Memory B cell (primary cell): ENCODE data around the gene CRYAB.
"Not testable (repeated sequence)": the region's sequence is repeated elsewhere in the genome, so short reads cannot be mapped to it uniquely, and the experiment has no call there.

Experiments
- ATAC-seq: fragments of 150-1000 bp; cut with Tn5 transposase; 2 replicates; pipeline ENCODE4 v1.10.0; 2021; ENCODE audit warnings: low read depth, mild to moderate bottlenecking, moderate library complexity
- DNase-seq, 2 donors: peaks; one replicate each; pipeline ENCODE4 v3.0.0; 2022; ENCODE audit warnings: low spot score in 2 of 2
- H3K27ac Mint-ChIP-seq: one replicate; pipeline ENCODE4 v1.8.0; 2022; ENCODE audit warnings: mild to moderate bottlenecking, moderate library complexity, mixed read lengths
- H3K27me3 Mint-ChIP-seq: one replicate; pipeline ENCODE4 v1.8.0; 2022; ENCODE audit warnings: mixed read lengths
- H3K36me3 Mint-ChIP-seq: one replicate; pipeline ENCODE4 v1.8.0; 2022; ENCODE audit warnings: mild to moderate bottlenecking, mixed read lengths
- H3K4me1 Mint-ChIP-seq: one replicate; pipeline ENCODE4 v1.8.0; 2022; ENCODE audit warnings: mixed read lengths
- H3K4me3 Mint-ChIP-seq: one replicate; pipeline ENCODE4 v1.8.0; 2022; ENCODE audit warnings: mild to moderate bottlenecking, moderate library complexity, mixed read lengths
- H3K9me3 Mint-ChIP-seq: one replicate; pipeline ENCODE4 v1.8.0; 2022; ENCODE audit warnings: mixed read lengths

The CRYAB gene

DNA sequence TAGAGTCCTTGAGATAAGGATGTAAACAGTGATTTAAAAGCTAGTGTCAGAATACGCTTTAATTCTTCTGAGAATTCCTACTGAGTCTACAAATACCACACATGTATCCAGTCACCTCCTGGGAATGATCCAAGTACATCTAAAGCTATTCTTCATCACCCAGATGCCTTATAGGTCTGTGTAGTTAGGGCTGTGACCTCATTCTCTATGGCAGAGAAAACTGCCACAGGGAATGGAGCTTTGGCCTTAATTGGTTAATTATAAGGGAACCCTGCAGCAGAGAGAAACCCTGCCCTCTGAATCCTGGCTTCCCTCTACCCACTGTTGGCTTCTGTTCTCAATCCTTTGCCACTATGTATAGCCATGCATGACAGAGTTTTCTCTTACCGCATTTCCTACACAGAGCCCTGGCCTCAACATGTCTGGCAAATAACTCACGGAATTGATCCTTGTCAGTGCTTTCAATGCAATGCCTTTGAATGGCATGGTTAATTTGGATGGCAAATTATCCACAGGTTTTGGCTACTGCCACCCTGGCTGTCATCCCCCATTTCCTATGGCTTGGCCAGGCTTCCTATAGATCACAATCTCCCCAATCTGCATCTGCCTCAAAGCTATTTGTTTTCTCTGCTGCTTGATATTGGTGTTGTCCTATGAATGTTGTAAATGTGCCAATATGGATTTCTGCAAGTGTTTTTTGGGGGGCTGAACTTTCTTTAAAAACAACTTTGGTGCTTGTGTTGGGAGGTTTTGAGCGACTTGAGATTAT is 28.4 kb upstream of the CRYAB start:
- DNase-seq = no peak

DNA sequence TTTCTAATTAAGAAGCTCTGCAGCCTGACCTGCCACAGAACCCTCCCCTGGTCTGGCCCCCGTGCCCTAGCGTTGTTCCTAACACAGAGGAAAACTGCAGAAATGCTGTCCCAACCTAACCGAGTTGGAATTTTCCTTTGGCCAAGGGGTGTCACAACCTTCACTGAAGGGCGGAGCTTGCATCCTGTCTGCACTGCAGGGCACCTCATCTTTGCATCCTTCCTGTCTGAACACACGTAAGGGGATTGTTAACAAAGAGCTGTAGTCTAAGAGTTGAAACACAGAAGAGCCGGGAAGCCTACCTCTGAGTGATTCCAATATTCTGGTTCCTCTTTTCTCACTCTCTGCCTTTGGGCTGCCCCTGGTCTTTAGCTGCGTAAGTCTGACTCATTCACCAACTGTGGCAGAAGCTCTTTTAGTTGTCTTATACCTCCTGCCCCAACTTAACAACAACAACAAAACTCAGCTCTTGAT is 27.2 kb upstream of the CRYAB start:
- Mint-ChIP-seq H3K27me3 (peaks cover 1% of the 10 kb centered on the region), H3K4me3 (peak overlapping the region; percentile 12), H3K27ac (peak overlapping the region; percentile 15), H3K36me3 (no peaks in the 10 kb centered on the region), H3K4me1 (peaks cover 19% of the 10 kb centered on the region), H3K9me3 (no peaks in the 10 kb centered on the region)
- ATAC-seq (peak; percentile 88), DNase-seq (peak in 1 of 2 donors; percentile 27)

More for the DNA sequence above, 28.4 kb upstream of the CRYAB start:
- no peak overlapping the region for H3K27ac Mint-ChIP-seq
- no peak overlapping the region for H3K4me3 Mint-ChIP-seq
- no peak for ATAC-seq
- H3K4me1 Mint-ChIP-seq = peaks cover 19% of the 10 kb centered on the region
- H3K27me3 Mint-ChIP-seq = peaks cover 1% of the 10 kb centered on the region
- no peaks in the 10 kb centered on the region for H3K36me3 Mint-ChIP-seq
- H3K9me3 Mint-ChIP-seq = no peaks in the 10 kb centered on the region

DNA sequence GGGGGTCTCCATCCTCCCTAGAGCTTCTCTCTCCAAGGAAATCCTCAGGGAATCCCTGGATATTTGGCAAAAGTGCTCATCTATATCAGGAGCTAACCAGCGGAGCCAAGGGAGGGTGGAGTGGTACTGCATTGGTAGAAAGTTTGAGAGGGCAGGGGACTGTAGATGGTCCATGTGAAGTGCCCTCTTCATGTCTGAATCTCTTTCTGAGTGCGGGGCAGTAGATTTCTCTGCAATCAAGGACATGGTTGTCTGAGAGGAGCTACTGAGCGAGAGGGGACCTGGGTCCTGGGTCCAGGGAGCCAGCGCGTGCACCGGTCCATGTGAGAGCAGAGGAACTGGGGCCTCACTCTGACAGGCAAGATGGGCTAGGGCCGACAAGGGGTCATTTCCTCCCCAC is 26.3 kb upstream of the CRYAB start:
- no peak for ATAC-seq

DNA sequence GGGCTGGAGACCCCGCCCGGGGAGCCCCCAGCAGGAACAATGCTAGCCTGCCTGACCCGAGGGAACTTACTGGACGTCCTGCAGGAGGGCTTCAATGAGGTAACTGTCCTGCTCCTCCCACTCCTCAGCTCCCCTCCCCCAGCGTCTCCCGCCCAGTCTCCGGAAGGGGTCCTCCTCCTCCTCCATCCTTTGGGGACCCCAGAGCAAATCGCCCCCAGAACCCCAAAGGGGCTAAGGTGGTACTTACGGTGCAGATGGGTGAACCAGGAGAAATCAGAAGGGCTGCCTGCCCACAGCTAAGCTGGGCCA is 25.8 kb upstream of the CRYAB start:
- no peak for DNase-seq

More for the DNA sequence above, 26.3 kb upstream of the CRYAB start:
- no peak overlapping the region for H3K27ac Mint-ChIP-seq
- peaks cover 19% of the 10 kb centered on the region for H3K4me1 Mint-ChIP-seq
- H3K4me3 Mint-ChIP-seq = peak overlapping the region; percentile 80
- no peaks in the 10 kb centered on the region for H3K9me3 Mint-ChIP-seq
- peaks cover 1% of the 10 kb centered on the region for H3K27me3 Mint-ChIP-seq
- H3K36me3 Mint-ChIP-seq = no peaks in the 10 kb centered on the region
- DNase-seq = no peak

DNA sequence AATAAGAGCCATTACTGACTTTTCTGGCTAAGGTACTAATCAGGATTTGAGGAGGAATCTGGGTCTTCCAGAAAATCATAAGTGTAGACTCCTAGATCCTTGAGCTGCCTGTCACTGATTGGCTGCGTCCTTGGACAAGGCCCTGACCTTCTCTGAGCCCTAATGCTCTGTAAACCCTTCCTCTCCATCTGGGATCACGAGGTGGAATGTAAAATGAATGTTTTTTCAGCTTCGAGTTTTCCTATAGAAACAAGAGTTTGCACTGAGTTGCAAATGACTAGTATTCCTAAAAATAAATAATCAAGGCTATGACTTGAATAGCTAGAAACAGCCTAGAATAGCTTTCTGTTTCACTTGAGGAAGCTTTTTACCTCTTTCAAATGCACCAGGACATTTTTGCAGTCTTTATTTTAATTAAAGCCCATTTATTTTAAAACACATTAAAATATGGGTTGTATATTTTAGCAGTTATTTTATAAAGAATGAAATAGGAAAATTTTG is 24.5 kb upstream of the CRYAB start:
- ATAC-seq (no peak), DNase-seq (no peak)
- Mint-ChIP-seq H3K27ac (no peak overlapping the region), H3K9me3 (no peaks in the 10 kb centered on the region), H3K36me3 (no peaks in the 10 kb centered on the region), H3K4me3 (peak overlapping the region; percentile 89), H3K4me1 (peaks cover 22% of the 10 kb centered on the region), H3K27me3 (peaks cover 4% of the 10 kb centered on the region)

More for the DNA sequence above, 25.8 kb upstream of the CRYAB start:
- peaks cover 4% of the 10 kb centered on the region for H3K27me3 Mint-ChIP-seq
- no peak overlapping the region for H3K27ac Mint-ChIP-seq
- peaks cover 22% of the 10 kb centered on the region for H3K4me1 Mint-ChIP-seq
- H3K4me3 Mint-ChIP-seq = peak overlapping the region; percentile 80
- H3K36me3 Mint-ChIP-seq = no peaks in the 10 kb centered on the region
- no peaks in the 10 kb centered on the region for H3K9me3 Mint-ChIP-seq
- ATAC-seq = no peak

DNA sequence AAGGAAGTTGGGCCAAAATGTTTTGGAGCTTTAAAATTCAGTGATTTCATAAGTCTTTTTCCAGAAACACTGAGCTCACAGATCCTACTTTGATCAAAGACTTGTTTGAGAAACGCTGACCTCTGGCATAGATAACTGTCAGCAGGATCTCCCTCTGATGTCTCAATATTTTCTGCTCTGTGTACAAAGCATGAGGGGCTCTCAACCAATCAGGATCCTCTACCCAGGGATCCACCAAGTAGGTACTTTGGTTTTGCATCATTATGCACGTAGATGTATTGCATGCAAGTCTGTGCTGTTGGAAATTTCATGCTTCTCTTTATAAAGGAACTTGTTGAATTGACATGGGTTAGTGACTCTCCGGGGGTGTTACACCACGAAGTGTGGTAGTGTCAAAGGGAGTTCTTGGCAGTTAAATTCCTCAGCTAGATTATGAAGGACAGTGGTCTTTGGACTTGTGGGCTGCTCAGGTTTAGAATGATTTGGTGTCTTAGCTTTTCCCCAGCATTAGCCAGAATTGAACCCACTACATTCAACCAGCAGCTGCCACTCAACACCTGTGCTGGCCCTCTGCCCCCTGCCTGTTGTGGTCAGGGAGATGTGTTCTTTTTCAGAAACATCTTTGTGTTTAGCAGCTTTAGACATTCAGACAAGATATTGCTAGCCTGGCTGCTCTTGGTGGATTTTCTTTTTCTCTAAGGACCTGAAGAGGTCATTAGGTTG is 23.9 kb upstream of the CRYAB start:
- Mint-ChIP-seq H3K36me3 (no peaks in the 10 kb centered on the region), H3K4me3 (peak overlapping the region; percentile 34), H3K4me1 (peaks cover 22% of the 10 kb centered on the region), H3K27ac (no peak overlapping the region), H3K27me3 (peaks cover 4% of the 10 kb centered on the region), H3K9me3 (no peaks in the 10 kb centered on the region)
- ATAC-seq = no peak
- DNase-seq = no peak

DNA sequence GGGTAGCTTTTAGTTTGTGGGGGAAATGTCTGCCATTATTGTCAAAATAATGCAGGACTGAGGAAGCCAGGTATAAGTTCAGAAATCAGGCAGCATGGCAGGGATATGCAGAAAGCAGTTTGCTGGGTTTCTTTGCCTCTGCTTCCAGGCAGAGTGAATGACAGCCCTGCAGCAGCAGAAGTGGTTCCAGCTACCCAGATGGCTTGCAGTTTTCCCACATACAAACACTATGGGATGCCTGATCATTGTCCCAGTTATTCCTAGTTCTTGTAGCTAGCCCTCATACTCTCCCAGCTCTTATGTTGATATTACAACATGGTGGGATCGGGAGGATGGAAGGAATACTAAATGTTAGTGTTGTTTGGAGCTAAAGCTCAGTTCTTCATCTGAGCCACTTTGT is 22.7 kb upstream of the CRYAB start:
- H3K36me3 Mint-ChIP-seq = no peaks in the 10 kb centered on the region
- no peak overlapping the region for H3K27ac Mint-ChIP-seq
- H3K4me1 Mint-ChIP-seq = peaks cover 20% of the 10 kb centered on the region
- DNase-seq = no peak
- H3K27me3 Mint-ChIP-seq = peaks cover 4% of the 10 kb centered on the region
- no peak for ATAC-seq
- no peaks in the 10 kb centered on the region for H3K9me3 Mint-ChIP-seq
- no peak overlapping the region for H3K4me3 Mint-ChIP-seq

DNA sequence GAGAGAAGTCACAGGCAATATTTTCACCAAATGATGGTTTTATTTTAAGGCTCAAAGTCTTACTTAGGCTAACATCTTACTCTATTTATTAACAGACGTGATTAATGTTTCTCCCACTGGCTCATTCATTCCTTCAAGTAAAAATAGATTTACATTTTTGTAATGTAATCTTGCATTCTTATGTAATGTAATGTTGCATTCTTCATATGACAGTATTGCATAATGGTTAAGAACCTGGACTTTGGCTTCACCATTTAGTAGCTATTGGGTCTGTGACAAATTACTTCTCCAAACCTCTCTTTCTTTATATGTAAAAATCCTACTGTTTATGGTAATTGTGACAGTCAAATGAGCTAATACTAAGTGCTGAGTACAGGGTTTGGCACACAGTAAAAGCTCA is 22.3 kb upstream of the CRYAB start:
- Mint-ChIP-seq H3K36me3 (no peaks in the 10 kb centered on the region), H3K27ac (no peak overlapping the region)

DNA sequence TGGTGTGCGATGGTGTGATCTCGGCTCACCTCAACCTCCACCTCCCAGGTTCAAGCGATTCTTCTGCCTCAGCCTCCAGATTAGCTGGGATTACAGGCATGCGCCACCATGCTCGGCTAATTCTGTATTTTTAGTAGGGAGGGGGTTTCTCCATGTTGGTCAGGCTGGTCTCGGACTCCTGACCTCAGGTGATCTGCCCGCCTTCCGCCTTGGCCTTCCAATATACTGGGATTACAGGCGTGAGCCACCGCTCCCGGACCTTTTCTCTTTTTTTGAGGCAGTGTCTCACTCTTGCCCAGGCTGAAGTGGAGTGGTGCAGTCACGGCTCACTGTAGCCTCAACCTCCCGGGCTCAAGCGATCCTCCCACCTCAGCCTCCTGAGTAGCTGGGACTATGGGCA is 21.6 kb upstream of the CRYAB start:
- not testable (repeated sequence) for H3K27me3 Mint-ChIP-seq, H3K9me3 Mint-ChIP-seq, ATAC-seq, H3K36me3 Mint-ChIP-seq, H3K27ac Mint-ChIP-seq, H3K4me3 Mint-ChIP-seq, DNase-seq
- peaks cover 11% of the 10 kb centered on the region for H3K4me1 Mint-ChIP-seq

More for the DNA sequence above, 22.3 kb upstream of the CRYAB start:
- Mint-ChIP-seq H3K27me3 (peaks cover 4% of the 10 kb centered on the region), H3K4me1 (peaks cover 18% of the 10 kb centered on the region), H3K4me3 (no peak overlapping the region), H3K9me3 (no peaks in the 10 kb centered on the region)
- DNase-seq (no peak), ATAC-seq (no peak)

DNA sequence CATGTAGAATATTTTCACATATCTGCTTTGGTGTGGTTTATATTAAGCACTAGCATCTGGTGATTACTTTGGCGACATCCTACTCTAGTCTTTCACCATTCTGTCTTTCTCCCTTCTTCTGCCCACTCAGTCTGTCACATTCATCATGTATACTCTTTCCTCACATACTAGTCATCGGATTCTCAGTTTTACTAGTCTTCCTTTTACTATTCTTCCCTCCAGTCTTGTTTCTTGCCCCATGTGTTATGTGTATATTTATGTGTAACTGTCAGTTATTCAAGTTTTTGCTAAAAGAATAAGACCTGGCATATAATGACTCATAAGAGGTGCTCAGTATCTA is 21.0 kb upstream of the CRYAB start:
- peak overlapping the region; percentile 30 for H3K4me3 Mint-ChIP-seq
- DNase-seq (no peak), ATAC-seq (no peak)
- H3K36me3 Mint-ChIP-seq = no peaks in the 10 kb centered on the region
- H3K4me1 Mint-ChIP-seq = peaks cover 7% of the 10 kb centered on the region
- H3K9me3 Mint-ChIP-seq = no peaks in the 10 kb centered on the region
- H3K27ac Mint-ChIP-seq = no peak overlapping the region
- H3K27me3 Mint-ChIP-seq = peaks cover 4% of the 10 kb centered on the region

DNA sequence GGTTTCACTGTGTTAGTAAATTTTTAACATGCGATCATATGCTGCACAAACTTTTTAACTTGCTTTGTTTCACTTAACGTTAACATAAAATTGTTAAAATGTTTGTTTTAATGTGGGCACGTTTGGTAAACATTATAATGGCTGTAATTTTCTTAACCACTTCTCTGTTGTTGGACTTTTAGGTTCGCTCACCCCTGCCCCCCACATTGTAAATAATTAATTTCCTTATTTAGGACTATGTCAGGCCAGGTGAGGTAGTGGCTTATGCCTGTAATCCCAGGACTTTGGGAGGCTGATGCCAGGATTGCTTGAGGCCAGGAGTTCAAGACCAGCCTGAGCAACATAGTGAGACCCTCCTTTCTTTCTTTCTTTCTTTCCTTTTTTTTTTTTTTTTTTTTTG is 18.9 kb upstream of the CRYAB start:
- Mint-ChIP-seq H3K36me3 (no peaks in the 10 kb centered on the region), H3K9me3 (no peaks in the 10 kb centered on the region), H3K27ac (no peak overlapping the region), H3K4me3 (no peak overlapping the region), H3K4me1 (peaks cover 10% of the 10 kb centered on the region), H3K27me3 (peaks cover 3% of the 10 kb centered on the region)
- no peak for ATAC-seq
- DNase-seq = no peak

DNA sequence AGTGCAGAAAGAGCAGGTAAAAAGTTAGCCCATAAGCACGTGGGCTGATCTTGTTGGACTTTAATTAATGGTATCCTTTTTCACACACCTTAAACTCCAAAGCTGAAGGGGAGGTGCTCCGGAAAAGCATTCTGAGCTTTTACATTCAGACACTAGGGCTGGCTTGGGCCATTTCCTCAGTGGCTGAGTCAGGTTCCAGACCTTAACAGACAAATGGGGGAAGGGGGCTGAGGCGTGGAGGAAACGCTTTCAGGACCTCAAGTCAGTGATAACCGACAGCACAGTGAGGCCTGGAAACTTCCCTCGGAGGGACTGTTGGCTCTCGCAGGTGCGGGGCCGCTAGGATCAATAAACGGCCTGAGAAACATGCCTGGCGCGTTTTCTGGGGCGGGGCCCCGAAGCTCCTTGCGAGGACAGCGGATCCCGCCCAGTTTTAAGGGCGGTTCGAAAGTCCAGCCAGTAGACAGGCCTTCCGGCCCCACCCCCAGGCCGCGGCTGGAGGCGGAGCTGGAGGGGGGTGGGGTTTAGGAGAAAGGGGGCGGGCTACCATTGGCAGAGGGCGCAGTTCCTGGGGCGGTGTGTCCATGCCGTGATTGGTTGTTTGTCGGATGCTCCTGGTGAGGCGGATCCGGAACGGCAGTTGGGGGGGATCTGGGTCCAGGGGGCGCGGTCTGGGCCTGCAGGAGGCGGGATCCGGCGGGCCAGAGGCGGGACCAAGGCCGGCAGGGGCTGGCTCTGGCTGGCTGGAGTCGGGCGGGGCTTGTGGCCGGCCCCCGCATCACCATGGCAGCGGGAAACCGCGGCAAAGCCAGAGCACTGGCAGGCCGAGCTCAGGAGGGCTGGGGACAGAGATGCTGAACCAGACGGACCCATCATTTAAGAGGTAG is 15.2 kb upstream of the CRYAB start:
- ATAC-seq = peak; percentile 84
- no peaks in the 10 kb centered on the region for H3K27me3 Mint-ChIP-seq

DNA sequence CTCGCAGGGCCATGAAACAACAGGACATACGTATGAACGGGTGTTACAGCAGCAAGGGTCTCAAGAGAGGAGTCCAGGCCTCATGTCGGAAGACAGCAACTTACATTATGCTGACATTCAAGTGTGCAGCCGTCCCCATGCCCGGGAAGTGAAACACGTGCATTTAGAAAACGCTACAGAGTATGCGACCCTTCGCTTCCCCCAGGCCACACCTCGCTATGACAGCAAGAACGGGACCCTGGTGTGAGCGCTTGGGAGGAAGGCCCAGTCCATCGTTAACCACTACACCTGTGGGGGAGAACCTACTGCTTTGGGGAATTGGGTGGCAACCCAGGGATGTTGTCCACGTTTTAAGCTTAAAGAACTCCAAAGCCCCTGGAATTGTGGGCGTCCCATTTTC is 14.4 kb upstream of the CRYAB start:
- no peak for ATAC-seq
- H3K9me3 Mint-ChIP-seq = no peaks in the 10 kb centered on the region
- H3K36me3 Mint-ChIP-seq = no peaks in the 10 kb centered on the region
- no peaks in the 10 kb centered on the region for H3K27me3 Mint-ChIP-seq
- no peak for DNase-seq
- peaks cover 7% of the 10 kb centered on the region for H3K4me1 Mint-ChIP-seq
- H3K4me3 Mint-ChIP-seq = peak overlapping the region; percentile 61
- H3K27ac Mint-ChIP-seq = peak overlapping the region; percentile 95

More for the DNA sequence above, 15.2 kb upstream of the CRYAB start:
- Mint-ChIP-seq H3K36me3 (no peaks in the 10 kb centered on the region), H3K9me3 (no peaks in the 10 kb centered on the region), H3K27ac (peak overlapping the region; percentile 95), H3K4me3 (peak overlapping the region; percentile 89), H3K4me1 (peaks cover 7% of the 10 kb centered on the region)
- DNase-seq = peak; percentile 94 to 98

DNA sequence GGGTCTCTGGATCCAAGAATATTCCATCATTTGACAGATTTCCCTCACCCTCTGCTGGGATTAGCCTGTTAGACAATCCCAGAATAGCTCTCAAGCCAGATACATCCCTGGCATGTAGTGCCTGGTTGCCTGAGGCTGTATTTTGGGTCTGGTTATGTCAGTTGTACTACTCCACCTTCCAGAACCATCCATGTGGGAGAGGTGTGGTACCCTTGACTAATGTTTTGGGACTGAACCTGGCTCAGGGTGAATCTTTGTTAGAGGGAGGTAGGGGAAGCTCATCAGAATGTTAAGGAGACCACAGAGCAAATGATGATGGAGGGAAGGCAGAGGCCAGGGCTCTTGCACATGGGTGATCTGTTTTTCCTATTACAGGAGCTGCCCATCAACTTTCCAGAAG is 12.4 kb upstream of the CRYAB start:
- DNase-seq = no peak
- Mint-ChIP-seq H3K36me3 (no peaks in the 10 kb centered on the region), H3K4me3 (no peak overlapping the region), H3K9me3 (no peaks in the 10 kb centered on the region), H3K27ac (no peak overlapping the region), H3K4me1 (peaks cover 7% of the 10 kb centered on the region), H3K27me3 (no peaks in the 10 kb centered on the region)
- no peak for ATAC-seq
